ENCODE results near the gene EPOP.

DNA sequence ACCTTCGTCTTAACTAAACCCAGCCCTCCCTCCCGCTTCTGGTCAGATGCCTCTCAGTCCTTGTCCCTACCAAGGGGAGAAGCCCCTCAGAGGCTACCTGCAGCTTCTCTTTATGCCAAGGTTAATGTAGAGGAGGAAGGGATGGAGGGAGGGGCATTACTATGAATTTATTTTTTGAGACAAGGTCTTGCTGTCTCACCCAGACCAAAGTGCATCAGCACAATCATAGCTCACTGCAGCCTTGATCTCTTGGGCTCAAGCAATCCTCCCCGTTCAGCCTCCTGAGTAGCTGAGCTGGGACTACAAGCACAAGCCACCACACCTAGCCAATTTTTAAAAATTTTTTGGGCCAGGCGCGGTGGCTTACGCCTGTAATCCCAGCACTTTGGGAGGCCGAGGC is 15.3 kb downstream of the EPOP start:
- TF ChIP-seq, protein P1, sequence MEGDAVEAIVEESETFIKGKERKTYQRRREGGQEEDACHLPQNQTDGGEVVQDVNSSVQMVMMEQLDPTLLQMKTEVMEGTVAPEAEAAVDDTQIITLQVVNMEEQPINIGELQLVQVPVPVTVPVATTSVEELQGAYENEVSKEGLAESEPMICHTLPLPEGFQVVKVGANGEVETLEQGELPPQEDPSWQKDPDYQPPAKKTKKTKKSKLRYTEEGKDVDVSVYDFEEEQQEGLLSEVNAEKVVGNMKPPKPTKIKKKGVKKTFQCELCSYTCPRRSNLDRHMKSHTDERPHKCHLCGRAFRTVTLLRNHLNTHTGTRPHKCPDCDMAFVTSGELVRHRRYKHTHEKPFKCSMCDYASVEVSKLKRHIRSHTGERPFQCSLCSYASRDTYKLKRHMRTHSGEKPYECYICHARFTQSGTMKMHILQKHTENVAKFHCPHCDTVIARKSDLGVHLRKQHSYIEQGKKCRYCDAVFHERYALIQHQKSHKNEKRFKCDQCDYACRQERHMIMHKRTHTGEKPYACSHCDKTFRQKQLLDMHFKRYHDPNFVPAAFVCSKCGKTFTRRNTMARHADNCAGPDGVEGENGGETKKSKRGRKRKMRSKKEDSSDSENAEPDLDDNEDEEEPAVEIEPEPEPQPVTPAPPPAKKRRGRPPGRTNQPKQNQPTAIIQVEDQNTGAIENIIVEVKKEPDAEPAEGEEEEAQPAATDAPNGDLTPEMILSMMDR (IDR thresholded peaks at IDR 0.05) = no peak
- TF ChIP-seq POLR2A (IDR thresholded peaks at IDR 0.05) = no peak
